Panc1 (cell line): ENCODE results near the gene PHF10. TPM values are rescaled to one million over a fixed set of nuclear protein-coding genes. Genes with fewer than 3 reads are reported as not detected.

Experiments
- ATAC-seq: fragments of 200-7000 bp; cut with Tn5 transposase; 2 replicates; pipeline ENCODE4 v1.9.1; 2020; ENCODE audit warnings: mild to moderate bottlenecking, moderate library complexity
- BruUV-seq: library from RNA; stranded (reverse); fragments of 400-500 nt; replicated peaks from 2 replicates; lab custom pipeline; 2021; lab: Mats Ljungman, UMichigan
- CTCF ChIA-PET: fragments of 300-600 bp; sonication (Branson Sonifier 250); formaldehyde crosslinking; loops from one replicate; lab custom pipeline; 2022; ENCODE audit warnings: antibody characterized with exemption; lab: Charles Lee
- POLR2A ChIA-PET: fragments of 300-600 bp; sonication (Branson Sonifier 250); formaldehyde crosslinking; loops from one replicate; lab custom pipeline; 2022; ENCODE audit warnings: antibody characterized with exemption; lab: Charles Lee
- DNase-seq: peaks from one replicate; pipeline ENCODE4 v3.0.0-alpha.2; 2010; ENCODE audit warnings: low read depth, low spot score
- H3K27ac ChIP-seq: 2 replicates; pipeline ENCODE4 v1.5.1; 2011; ENCODE audit warnings: mild to moderate bottlenecking, low read length, inconsistent platforms
- H3K27me3 ChIP-seq: fragments of 200-500 bp; sonication (Bioruptor generic); 2 replicates; pipeline ENCODE4 v1.6.0; 2014; ENCODE audit warnings: low read length, inconsistent platforms; ENCODE audit not compliant: control insufficient read depth, insufficient read depth
- H3K36me3 ChIP-seq: fragments of 200-500 bp; sonication (Bioruptor generic); 2 replicates; pipeline ENCODE4 v1.5.1; 2014; ENCODE audit warnings: inconsistent platforms, mild to moderate bottlenecking, low read length, moderate library complexity; ENCODE audit not compliant: control insufficient read depth, insufficient read depth
- H3K4me1 ChIP-seq: 2 replicates; pipeline ENCODE4 v1.5.1; 2011; ENCODE audit warnings: inconsistent platforms, mild to moderate bottlenecking, low read length, moderate library complexity; ENCODE audit not compliant: control insufficient read depth, insufficient read depth
- H3K4me3 ChIP-seq, 2 experiments: 2 replicates each; pipeline ENCODE4 v1.5.1; 2011 to 2012; ENCODE audit warnings: low read depth in 2 of 2, low read length in 2 of 2, mild to moderate bottlenecking in 2 of 2, inconsistent platforms in 1 of 2, moderate library complexity in 1 of 2
- H3K9me3 ChIP-seq: fragments of 200-500 bp; sonication (Bioruptor generic); 2 replicates; pipeline ENCODE4 v1.5.1; 2014; ENCODE audit warnings: low read depth, mild to moderate bottlenecking, inconsistent platforms, low read length, moderate library complexity; ENCODE audit not compliant: control insufficient read depth, insufficient read depth
- POLR2AphosphoS5 ChIP-seq: IDR thresholded peaks from 2 replicates; pipeline ENCODE4 v1.6.1; 2012; ENCODE audit warnings: mild to moderate bottlenecking, low read depth, low read length, moderate library complexity
- SIN3A ChIP-seq: IDR thresholded peaks from 2 replicates; pipeline ENCODE4 v1.6.1; 2012; ENCODE audit warnings: low read depth, mild to moderate bottlenecking, low read length, moderate library complexity, borderline replicate concordance; ENCODE audit not compliant: insufficient read depth
- TCF7L2 ChIP-seq: IDR thresholded peaks from 2 replicates; pipeline ENCODE4 v1.6.1; 2011; ENCODE audit warnings: mild to moderate bottlenecking, low read depth, low read length, inconsistent platforms
- in situ Hi-C: cut with HindIII; loops from 2 replicates; pipeline ENCODE4 v1.10.0; 2016; ENCODE audit warnings: low sequenced_read_pairs, low pct_unique_long_range_greater_than_20kb
- intact Hi-C: fragments of 100-400 bp; cut with micrococcal nuclease; formaldehyde crosslinking; loops from one replicate; pipeline ENCODE4 v1.10.0; 2022; ENCODE audit not compliant: unreplicated experiment
- total RNA-seq: library from RNA; stranded (reverse); gene quantifications from one replicate; pipeline ENCODE4 v1.2.1, GENCODE V29; 2021; ENCODE audit not compliant: unreplicated experiment
- TF ChIP-seq, protein P1 (sequence below), 2 experiments: IDR thresholded peaks; 2 replicates each; pipeline ENCODE4 v1.6.1; 2011 to 2012; ENCODE audit warnings: low read depth in 2 of 2, control low read depth in 1 of 2, low read length in 1 of 2, mild to moderate bottlenecking in 1 of 2, moderate library complexity in 1 of 2; ENCODE audit not compliant: insufficient read depth in 1 of 2
- TF ChIP-seq, protein P2 (sequence below): fragments of 450-650 bp; IDR thresholded peaks from 2 replicates; pipeline ENCODE4 v1.5.1; 2017; ENCODE audit warnings: mild to moderate bottlenecking

PHF10 gene
- total RNA-seq, 1 experiment from 2014 or later, result 71.7 TPM

DNA sequence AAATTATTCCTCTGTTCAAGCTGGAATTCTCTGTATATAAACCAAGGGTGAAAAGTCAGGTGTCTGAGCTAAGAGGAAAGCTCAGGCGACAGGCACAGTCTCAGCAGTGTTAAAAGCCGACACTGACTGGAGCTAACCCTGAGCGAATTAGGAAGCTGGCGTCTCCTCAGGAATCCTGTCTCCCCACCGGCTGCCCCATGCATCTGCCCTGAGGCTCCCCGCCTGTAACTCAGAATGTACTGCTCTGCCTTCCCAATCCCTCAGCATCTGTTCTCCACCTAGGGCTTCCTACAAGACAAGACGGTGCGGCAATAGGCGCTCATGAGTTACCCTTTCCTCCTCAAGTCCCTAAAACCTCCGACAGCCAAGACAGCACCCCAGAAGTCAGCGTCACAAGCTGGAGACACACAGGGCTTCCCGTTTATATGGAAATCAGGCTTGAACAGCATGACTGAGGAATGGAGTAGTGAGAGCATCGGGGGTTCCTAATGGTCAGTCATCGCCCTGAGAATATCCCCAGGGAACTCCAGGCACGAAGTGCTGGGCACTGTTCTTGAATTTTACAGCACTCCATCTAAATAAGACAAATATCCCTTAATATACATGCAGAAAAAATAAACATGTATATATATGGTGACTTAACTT, 56.0 kb downstream of the PHF10 start:
- ATAC-seq (no peak), DNase-seq (no peak)
- CTCF ChIA-PET, result no interaction called here
- no TSS peak for BruUV-seq
- no peak overlapping the region for H3K4me3 ChIP-seq
- in situ Hi-C loops, result no loop called here
- no peaks in the 10 kb centered on the region for H3K27me3 ChIP-seq
- H3K4me1 ChIP-seq, result no peaks in the 10 kb centered on the region
- peaks cover 22% of the 10 kb centered on the region for H3K36me3 ChIP-seq
- H3K27ac ChIP-seq, result no peak overlapping the region
- TF ChIP-seq POLR2AphosphoS5 (no peak), TCF7L2 (no peak), SIN3A (no peak)
- TF ChIP-seq, protein P1, sequence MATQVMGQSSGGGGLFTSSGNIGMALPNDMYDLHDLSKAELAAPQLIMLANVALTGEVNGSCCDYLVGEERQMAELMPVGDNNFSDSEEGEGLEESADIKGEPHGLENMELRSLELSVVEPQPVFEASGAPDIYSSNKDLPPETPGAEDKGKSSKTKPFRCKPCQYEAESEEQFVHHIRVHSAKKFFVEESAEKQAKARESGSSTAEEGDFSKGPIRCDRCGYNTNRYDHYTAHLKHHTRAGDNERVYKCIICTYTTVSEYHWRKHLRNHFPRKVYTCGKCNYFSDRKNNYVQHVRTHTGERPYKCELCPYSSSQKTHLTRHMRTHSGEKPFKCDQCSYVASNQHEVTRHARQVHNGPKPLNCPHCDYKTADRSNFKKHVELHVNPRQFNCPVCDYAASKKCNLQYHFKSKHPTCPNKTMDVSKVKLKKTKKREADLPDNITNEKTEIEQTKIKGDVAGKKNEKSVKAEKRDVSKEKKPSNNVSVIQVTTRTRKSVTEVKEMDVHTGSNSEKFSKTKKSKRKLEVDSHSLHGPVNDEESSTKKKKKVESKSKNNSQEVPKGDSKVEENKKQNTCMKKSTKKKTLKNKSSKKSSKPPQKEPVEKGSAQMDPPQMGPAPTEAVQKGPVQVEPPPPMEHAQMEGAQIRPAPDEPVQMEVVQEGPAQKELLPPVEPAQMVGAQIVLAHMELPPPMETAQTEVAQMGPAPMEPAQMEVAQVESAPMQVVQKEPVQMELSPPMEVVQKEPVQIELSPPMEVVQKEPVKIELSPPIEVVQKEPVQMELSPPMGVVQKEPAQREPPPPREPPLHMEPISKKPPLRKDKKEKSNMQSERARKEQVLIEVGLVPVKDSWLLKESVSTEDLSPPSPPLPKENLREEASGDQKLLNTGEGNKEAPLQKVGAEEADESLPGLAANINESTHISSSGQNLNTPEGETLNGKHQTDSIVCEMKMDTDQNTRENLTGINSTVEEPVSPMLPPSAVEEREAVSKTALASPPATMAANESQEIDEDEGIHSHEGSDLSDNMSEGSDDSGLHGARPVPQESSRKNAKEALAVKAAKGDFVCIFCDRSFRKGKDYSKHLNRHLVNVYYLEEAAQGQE (IDR thresholded peaks at IDR 0.05; ENCODE audit: insufficient read depth in 1 of 2, low read depth in 2 of 2, low read length in 1 of 2), result no peak
- TF ChIP-seq, protein P2, sequence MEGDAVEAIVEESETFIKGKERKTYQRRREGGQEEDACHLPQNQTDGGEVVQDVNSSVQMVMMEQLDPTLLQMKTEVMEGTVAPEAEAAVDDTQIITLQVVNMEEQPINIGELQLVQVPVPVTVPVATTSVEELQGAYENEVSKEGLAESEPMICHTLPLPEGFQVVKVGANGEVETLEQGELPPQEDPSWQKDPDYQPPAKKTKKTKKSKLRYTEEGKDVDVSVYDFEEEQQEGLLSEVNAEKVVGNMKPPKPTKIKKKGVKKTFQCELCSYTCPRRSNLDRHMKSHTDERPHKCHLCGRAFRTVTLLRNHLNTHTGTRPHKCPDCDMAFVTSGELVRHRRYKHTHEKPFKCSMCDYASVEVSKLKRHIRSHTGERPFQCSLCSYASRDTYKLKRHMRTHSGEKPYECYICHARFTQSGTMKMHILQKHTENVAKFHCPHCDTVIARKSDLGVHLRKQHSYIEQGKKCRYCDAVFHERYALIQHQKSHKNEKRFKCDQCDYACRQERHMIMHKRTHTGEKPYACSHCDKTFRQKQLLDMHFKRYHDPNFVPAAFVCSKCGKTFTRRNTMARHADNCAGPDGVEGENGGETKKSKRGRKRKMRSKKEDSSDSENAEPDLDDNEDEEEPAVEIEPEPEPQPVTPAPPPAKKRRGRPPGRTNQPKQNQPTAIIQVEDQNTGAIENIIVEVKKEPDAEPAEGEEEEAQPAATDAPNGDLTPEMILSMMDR, result no peak
- no peaks in the 10 kb centered on the region for H3K9me3 ChIP-seq
- POLR2A ChIA-PET, result no interaction called here
- intact Hi-C loops, result no loop called here

DNA sequence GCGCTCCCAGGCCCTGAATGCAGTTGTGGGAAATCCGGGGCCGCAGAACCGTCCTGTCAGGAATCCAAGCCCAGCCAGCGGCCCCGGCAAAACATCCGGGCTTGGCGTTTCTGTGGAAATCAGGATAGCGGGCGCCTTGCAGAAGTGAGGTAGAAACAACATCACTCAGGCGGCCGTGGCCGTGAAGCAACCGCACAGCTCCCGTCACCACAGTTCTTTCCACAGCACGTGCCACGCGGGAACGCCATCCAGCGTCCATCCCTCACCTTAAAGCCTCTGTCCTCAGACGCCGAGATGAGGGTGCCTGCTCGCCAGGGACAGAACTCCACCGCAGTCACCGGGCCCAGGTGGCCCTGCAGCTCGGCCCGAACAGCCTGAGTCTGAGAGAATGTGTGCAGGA, 56.6 kb downstream of the PHF10 start:
- ChIA-PET POLR2A (no interaction called here), CTCF (no interaction called here)
- Histone ChIP-seq H3K4me1 (no peaks in the 10 kb centered on the region), H3K27me3 (no peaks in the 10 kb centered on the region), H3K9me3 (no peaks in the 10 kb centered on the region), H3K27ac (no peak overlapping the region), H3K4me3 (no peak overlapping the region), H3K36me3 (peaks cover 20% of the 10 kb centered on the region)
- TF ChIP-seq POLR2AphosphoS5, result no peak
- TF ChIP-seq, protein P2, result no peak
- TF ChIP-seq TCF7L2, result no peak
- DNase-seq (no peak), ATAC-seq (no peak)
- intact Hi-C loops, result no loop called here
- no TSS peak for BruUV-seq
- in situ Hi-C loops, result no loop called here
